Upper lobe of right lung (tissue), 1 donor: Measurements from ENCODE around the gene RRAS. TPM values are rescaled to one million over a fixed set of nuclear protein-coding genes. Genes with fewer than 3 reads are reported as not detected.

Experiments used
- ATAC-seq: fragments of 200-7000 bp; cut with Tn5 transposase; one replicate; pipeline ENCODE4 v1.9.1; 2020; ENCODE audit warnings: mild to moderate bottlenecking, moderate library complexity
- DNase-seq: peaks from one replicate; pipeline ENCODE4 v3.0.0-alpha.2; 2020
- H3K27ac ChIP-seq: fragments of 200-600 bp; one replicate; pipeline ENCODE4 v1.8.0; 2022
- H3K27me3 ChIP-seq: fragments of 200-600 bp; one replicate; pipeline ENCODE4 v1.8.0; 2022; ENCODE audit warnings: mild to moderate bottlenecking
- H3K36me3 ChIP-seq: fragments of 200-600 bp; one replicate; pipeline ENCODE4 v1.8.0; 2022
- H3K4me1 ChIP-seq: fragments of 200-600 bp; one replicate; pipeline ENCODE4 v1.8.0; 2022
- H3K4me3 ChIP-seq: fragments of 200-600 bp; one replicate; pipeline ENCODE4 v1.8.0; 2022; ENCODE audit warnings: mild to moderate bottlenecking
- H3K9me3 ChIP-seq: fragments of 200-600 bp; one replicate; pipeline ENCODE4 v1.8.0; 2022
- intact Hi-C: fragments of 100-400 bp; cut with DNase I; formaldehyde crosslinking; loops from one replicate; pipeline ENCODE4 v1.11.0; 2022
- total RNA-seq: library from RNA; stranded (reverse); fragmentation: NEBNext Ultra II Directional; extraction: Animal tissue kit (Norgen Biotek cat#: 25700); gene quantifications from one replicate; pipeline ENCODE4 v1.2.1, GENCODE V29; 2021
- TF ChIP-seq, protein P1 (sequence below): fragments of 200-600 bp; IDR thresholded peaks from one replicate; pipeline ENCODE4 v1.8.0; 2022; ENCODE audit warnings: antibody characterized with exemption
- donor health status: DM: no; HTN: yes; CAD: no; lungs with severe emphysema.

The RRAS gene
- total RNA-seq, 1 donor from 2014 or later, result 138 TPM

GRCh38 chr19:49683814-49684250 lies 43.9 kb upstream of the RRAS start:
- Histone ChIP-seq H3K9me3 (no peaks in the 10 kb centered on the region), H3K27ac (no peak overlapping the region), H3K4me1 (peaks cover 17% of the 10 kb centered on the region), H3K27me3 (no peaks in the 10 kb centered on the region), H3K36me3 (peaks cover 54% of the 10 kb centered on the region), H3K4me3 (no peak overlapping the region)
- TF ChIP-seq, protein P1, sequence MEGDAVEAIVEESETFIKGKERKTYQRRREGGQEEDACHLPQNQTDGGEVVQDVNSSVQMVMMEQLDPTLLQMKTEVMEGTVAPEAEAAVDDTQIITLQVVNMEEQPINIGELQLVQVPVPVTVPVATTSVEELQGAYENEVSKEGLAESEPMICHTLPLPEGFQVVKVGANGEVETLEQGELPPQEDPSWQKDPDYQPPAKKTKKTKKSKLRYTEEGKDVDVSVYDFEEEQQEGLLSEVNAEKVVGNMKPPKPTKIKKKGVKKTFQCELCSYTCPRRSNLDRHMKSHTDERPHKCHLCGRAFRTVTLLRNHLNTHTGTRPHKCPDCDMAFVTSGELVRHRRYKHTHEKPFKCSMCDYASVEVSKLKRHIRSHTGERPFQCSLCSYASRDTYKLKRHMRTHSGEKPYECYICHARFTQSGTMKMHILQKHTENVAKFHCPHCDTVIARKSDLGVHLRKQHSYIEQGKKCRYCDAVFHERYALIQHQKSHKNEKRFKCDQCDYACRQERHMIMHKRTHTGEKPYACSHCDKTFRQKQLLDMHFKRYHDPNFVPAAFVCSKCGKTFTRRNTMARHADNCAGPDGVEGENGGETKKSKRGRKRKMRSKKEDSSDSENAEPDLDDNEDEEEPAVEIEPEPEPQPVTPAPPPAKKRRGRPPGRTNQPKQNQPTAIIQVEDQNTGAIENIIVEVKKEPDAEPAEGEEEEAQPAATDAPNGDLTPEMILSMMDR, result no peak
- no peak for DNase-seq
- intact Hi-C loops, result no loop called here
- no peak for ATAC-seq

- DNase-seq (no peak), ATAC-seq (no peak)
- Histone ChIP-seq H3K27me3 (no peaks in the 10 kb centered on the region), H3K27ac (no peak overlapping the region), H3K4me3 (no peak overlapping the region), H3K4me1 (peaks cover 27% of the 10 kb centered on the region), H3K9me3 (no peaks in the 10 kb centered on the region), H3K36me3 (peaks cover 54% of the 10 kb centered on the region)
- intact Hi-C loops, result no loop called here
- TF ChIP-seq, protein P1, result no peak
Measured at GRCh38 chr19:49682274-49682673, 42.3 kb upstream of the RRAS start.

- Histone ChIP-seq H3K4me1 (peaks cover 27% of the 10 kb centered on the region), H3K36me3 (peaks cover 54% of the 10 kb centered on the region), H3K27me3 (no peaks in the 10 kb centered on the region), H3K9me3 (no peaks in the 10 kb centered on the region), H3K27ac (no peak overlapping the region), H3K4me3 (no peak overlapping the region)
- intact Hi-C loops, result no loop called here
- DNase-seq, result no peak
- TF ChIP-seq, protein P1, result no peak
- ATAC-seq, result no peak
Measured at GRCh38 chr19:49681830-49682229, 41.9 kb upstream of the RRAS start.

- ATAC-seq (peak; percentile 59), DNase-seq (peak; percentile 95)
- peaks cover 46% of the 10 kb centered on the region for H3K36me3 ChIP-seq
- intact Hi-C loops, result no loop called here
- H3K27ac ChIP-seq, result peak overlapping the region; percentile 47
- no peak overlapping the region for H3K4me3 ChIP-seq
- TF ChIP-seq, protein P1, result peak; percentile 99
- no peaks in the 10 kb centered on the region for H3K27me3 ChIP-seq
- no peaks in the 10 kb centered on the region for H3K9me3 ChIP-seq
- H3K4me1 ChIP-seq, result peaks cover 33% of the 10 kb centered on the region
Measured at GRCh38 chr19:49680421-49681351, 40.7 kb upstream of the RRAS start.

- intact Hi-C loops, result no loop called here
- TF ChIP-seq, protein P1, result no peak
- DNase-seq (no peak), ATAC-seq (no peak)
- Histone ChIP-seq H3K4me3 (no peak overlapping the region), H3K36me3 (peaks cover 38% of the 10 kb centered on the region), H3K27ac (peak overlapping the region; percentile 47), H3K27me3 (no peaks in the 10 kb centered on the region), H3K4me1 (peaks cover 33% of the 10 kb centered on the region), H3K9me3 (no peaks in the 10 kb centered on the region)
Measured at GRCh38 chr19:49679771-49680413, 39.9 kb upstream of the RRAS start.
